ENCODE measurements around the gene TMEM131L.

- TF ChIP-seq CTCF (IDR thresholded peaks at IDR 0.05; ENCODE audit: insufficient read depth, low read depth, low read length) (no peak), EZH2 (IDR thresholded peaks at IDR 0.05; ENCODE audit: insufficient read depth, low read length) (no peak)
Observed at GRCh38 chr4:153537493-153537960, 71.4 kb downstream of the TMEM131L start.

Data from astrocyte (in vitro differentiated cells and primary cell).